ENCODE measurements around the gene TCEA3. TPM values are rescaled to one million over a fixed set of nuclear protein-coding genes. Genes with fewer than 3 reads are reported as not detected.

The TCEA3 gene
- total and polyA plus RNA-seq, 2 experiments from 2014 or later = not detected

DNA sequence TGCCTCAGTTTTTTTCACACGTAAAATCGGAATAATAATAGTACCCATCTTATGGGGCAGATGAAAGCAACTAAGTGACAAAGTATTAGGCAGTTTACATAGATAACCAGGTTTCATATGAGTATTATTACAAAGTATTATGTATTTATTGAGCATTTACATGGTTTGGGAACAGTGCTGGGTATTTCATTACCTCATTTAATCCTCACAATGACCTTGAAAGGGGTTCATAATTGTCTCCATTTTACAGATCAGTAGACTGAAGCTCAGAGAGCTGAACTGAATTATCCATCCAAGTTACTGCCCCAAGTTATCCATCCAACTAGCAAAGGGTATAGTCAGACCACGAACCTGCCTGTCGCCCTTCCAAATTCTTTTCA is 21.2 kb downstream of the TCEA3 start (continued):
- TF ChIP-seq, protein P1, sequence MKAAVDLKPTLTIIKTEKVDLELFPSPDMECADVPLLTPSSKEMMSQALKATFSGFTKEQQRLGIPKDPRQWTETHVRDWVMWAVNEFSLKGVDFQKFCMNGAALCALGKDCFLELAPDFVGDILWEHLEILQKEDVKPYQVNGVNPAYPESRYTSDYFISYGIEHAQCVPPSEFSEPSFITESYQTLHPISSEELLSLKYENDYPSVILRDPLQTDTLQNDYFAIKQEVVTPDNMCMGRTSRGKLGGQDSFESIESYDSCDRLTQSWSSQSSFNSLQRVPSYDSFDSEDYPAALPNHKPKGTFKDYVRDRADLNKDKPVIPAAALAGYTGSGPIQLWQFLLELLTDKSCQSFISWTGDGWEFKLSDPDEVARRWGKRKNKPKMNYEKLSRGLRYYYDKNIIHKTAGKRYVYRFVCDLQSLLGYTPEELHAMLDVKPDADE (IDR thresholded peaks at IDR 0.05) = no peak
- no peak for TF ChIP-seq JUNB (IDR thresholded peaks at IDR 0.05; ENCODE audit: unreplicated experiment)
- TF ChIP-seq ZNF114 (CRISPR knock-in tag; IDR thresholded peaks at IDR 0.05) = no peak
- TF ChIP-seq ZNF331 (CRISPR knock-in tag; IDR thresholded peaks at IDR 0.05; ENCODE audit: low read depth) = no peak

DNA sequence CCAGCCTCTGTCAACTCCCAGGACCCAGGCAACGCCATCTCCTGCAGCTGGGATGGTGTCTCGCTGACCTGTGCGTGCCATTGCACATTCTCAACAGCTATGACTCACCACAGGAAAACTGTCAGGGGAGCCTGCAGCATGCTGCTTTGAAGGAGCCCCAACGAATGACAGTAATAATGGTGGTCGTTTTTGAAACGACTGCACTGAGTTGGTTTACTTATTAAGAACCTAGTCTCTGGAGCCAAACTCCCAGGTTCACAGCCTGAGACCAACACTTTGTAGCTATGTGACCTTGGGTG is 21.6 kb downstream of the TCEA3 start:
- Mint-ChIP-seq H3K36me3 (ENCODE audit: low read depth) (no peaks in the 10 kb centered on the region), H3K4me1 (peaks cover 2% of the 10 kb centered on the region), H3K27ac (no peak overlapping the region), H3K9me3 (no peaks in the 10 kb centered on the region; the same call in 2 of the 3 replicates), H3K4me3 (no peak overlapping the region), H3K27me3 (ENCODE audit: insufficient read depth, low read depth, poor library complexity) (peaks cover 50% of the 10 kb centered on the region)
- Histone ChIP-seq H3K4me3 (no peak overlapping the region), H3K79me2 (replicated peaks; ENCODE audit: insufficient read depth) (no peaks in the 10 kb centered on the region), H3K9me2 (ENCODE audit: insufficient read depth) (no peaks in the 10 kb centered on the region), H3K27ac (ENCODE audit: low read depth) (no peak overlapping the region), H3K27me3 (ENCODE audit: insufficient read depth) (peaks cover 97% of the 10 kb centered on the region), H3K36me3 (ENCODE audit: insufficient read depth) (no peaks in the 10 kb centered on the region), H2AFZ (no peak overlapping the region), H3K4me1 (ENCODE audit: insufficient read depth) (no peaks in the 10 kb centered on the region), H3F3A (replicated peaks; ENCODE audit: low read depth) (no peaks in the 10 kb centered on the region), H4K20me1 (replicated peaks; ENCODE audit: insufficient read depth) (no peaks in the 10 kb centered on the region), H3K4me2 (no peak overlapping the region)
- DNase-seq (ENCODE audit: low spot score) (no peak), ATAC-seq (no peak)
- no peak for TF ChIP-seq NANOG (IDR thresholded peaks at IDR 0.05; ENCODE audit: borderline replicate concordance)
- TF ChIP-seq REST (IDR thresholded peaks at IDR 0.05; ENCODE audit: unreplicated experiment) = no peak
- no peak for TF ChIP-seq EZH2phosphoT487 (IDR thresholded peaks at IDR 0.05; ENCODE audit: unreplicated experiment)
- TF ChIP-seq ZNF114 (CRISPR knock-in tag; IDR thresholded peaks at IDR 0.05) = no peak
- TF ChIP-seq CREB1 (CRISPR knock-in tag; IDR thresholded peaks at IDR 0.05; ENCODE audit: low read depth) = no peak
- TF ChIP-seq, protein P1 (IDR thresholded peaks at IDR 0.05) = no peak
